NCI-H1694 (cell line): ENCODE results near the gene NXN.
"Not testable (repeated sequence)": the region's sequence is repeated elsewhere in the genome, so short reads cannot be mapped to it uniquely, and the experiment has no call there.

Experiments used
- DNase-seq: peaks from one replicate; lab custom pipeline; 2025; lab: John Stamatoyannopoulos, UW

The NXN gene

GRCh38 chr17:767076-767475 is 212.5 kb downstream of the NXN start:
- no peak for DNase-seq

DNA sequence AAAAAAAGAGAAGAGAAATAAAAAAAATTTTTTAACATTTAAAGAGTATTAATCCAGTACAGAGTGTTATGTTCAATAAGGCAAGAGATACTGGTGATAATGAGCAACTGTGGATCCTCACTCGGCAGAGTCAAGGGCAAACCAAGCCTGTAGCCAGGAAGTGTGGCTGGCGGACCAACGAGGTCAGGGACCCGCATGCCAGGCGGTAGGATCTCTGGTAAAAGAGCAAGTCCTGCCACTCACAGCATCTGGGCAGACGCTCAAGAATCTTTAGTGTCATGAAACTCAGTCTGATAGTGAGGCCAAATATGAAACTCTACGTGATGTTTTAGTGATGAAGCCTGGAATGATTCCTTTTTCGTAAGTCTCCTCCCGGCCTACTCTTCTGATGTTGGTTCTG is 219.2 kb downstream of the NXN start:
- no peak for DNase-seq

- DNase-seq: no peak
Measured at GRCh38 chr17:759964-760363, 219.6 kb downstream of the NXN start.

GRCh38 chr17:756010-756567 is 223.5 kb downstream of the NXN start:
- not testable (repeated sequence) for DNase-seq

DNA sequence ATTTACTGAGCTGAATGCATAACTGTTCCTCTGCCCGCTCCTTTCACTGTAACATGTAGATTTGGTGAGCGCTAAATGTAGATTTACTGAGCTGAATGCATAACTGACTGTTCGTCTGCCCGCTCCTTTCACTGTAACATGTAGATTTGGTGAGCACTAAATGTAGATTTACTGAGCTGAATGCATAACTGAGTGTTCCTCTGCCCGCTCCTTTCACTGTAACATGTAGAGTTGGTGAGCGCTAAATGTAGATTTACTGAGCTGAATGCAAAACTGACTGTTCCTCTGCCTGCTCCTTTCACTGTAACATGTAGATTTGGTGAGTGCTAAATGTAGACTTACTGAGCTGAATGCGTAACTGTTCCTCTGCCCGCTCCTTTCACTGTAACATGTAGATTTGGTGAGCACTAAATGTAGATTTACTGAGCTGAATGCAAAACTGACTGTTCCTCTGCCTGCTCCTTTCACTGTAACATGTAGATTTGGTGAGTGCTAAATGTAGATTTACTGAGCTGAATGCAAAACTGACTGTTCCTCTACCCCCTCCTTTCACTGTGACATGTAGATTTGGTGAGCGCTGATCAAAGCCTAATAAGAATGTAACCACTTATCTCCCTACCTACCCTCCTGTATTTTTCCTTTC is 224.1 kb downstream of the NXN start:
- not testable (repeated sequence) for DNase-seq

DNA sequence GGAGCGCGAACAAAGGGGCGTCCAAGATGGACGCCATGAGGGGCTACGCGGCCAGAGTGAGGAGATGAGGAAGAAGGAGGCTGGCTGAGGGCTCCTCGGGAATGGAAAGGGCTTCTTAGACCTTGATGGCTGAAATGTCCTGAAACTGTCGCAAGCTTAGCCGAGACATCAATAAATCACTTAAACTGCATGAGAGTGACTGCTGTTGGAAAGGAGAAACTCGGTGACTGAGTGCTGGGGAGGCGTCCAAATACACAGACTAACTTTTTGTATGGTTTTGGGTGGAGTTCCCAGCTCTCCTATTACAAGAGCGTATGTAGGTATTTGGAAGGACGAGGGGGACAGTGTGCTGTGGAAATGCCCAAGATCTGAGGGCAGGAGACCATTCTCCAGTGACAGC is 226.2 kb downstream of the NXN start:
- no peak for DNase-seq

GRCh38 chr17:752620-753219 is 226.9 kb downstream of the NXN start:
- peak; percentile 29 for DNase-seq

GRCh38 chr17:752002-752619 is 227.5 kb downstream of the NXN start, which contains the start of gene GEMIN4:
Gene GEMIN4 (minus strand): TSS chr17:752264. CDS start chr17:752142, 122 bp downstream.
- peak; percentile 81 for DNase-seq

DNA sequence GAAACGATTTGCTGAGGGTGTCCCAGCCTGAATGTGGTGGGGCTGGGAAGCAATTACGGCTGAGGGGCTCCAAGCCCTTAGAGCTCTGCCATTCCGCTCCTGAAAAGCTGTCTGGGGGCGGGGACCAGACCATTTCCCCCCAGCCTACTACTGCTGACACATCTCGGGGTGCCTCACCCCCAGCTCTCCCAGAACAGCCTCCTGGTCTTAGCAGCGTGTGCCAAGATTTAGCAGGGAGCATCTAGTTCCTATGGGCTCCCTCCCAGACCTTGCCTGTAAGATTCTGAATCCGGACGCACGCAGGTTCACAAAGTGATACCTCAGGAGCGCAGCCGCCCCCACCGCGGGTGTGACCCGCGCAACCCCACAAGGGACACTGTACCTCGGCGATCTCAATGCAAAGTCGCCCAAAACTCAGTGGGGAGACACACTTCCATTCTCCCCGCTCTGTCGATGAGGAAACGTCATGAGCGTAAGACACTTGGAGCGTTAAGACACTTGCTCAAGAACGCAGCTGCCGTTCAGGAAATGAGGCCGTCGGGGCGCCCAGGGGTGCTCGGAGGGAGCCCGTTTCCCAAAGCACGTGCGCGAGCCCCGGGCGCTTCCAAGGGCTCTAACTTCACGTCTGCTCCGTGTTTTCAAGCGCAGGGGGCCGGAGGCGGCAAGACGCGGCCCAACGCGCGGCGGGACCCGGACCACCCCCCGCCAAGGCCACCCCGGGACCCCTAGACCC is 228.1 kb downstream of the NXN start:
- no peak for DNase-seq

DNA sequence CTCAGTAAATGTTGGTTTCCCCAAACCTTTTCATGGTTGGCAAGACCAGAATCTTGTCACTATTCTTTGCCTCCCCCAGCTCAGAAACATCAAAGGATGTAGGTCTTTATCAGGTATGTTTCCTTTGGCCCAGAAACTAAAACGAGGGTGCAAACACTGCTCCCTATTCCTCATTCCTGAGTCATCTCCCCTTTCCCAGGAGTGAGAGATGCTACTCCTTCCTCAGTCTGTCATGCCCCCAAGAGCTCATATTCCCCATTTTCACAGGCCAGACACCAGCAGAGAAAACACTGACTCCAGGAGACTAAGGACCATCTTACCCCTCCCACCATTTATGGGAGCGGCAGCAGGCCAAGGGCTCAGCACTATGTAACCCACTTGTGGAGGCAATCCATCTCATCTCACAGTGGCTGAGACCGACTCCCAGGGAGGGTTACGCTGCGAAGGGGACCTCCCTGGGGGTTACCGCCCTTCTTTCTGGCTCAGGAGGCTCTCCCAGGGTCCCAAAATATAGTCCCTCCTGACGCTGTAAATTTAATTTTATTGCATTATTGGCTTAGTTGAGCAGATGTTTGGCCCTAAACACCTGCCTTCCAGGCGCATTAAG is 229.0 kb downstream of the NXN start:
- no peak for DNase-seq

DNA sequence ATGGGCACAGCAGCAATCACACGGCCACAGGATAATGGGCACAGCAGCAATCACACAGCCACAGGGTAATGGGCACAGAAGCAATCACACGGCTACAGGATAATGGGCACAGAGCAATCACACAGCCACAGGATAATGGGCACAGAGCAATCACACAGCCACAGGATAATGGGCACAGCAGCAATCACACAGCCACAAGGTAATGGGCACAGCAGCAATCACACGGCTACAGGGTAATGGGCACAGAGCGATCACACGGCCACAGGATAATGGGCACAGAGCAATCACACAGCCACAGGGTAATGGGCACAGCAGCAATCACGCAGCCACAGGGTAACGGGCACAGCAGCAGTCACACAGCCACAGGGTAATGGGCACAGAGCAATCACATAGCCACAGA is 230.2 kb downstream of the NXN start:
- not testable (repeated sequence) for DNase-seq
